A673 (cell line): ENCODE results near the gene TMPRSS11B.

ENCODE experiments used
- CTCF ChIP-seq: fragments of 300-800, 200-600 bp; sonication (generic); conservative IDR thresholded peaks from 2 replicates; pipeline ENCODE4 v1.5.1; 2017; ENCODE audit warnings: low read depth, mild to moderate bottlenecking, antibody characterized with exemption, low read length, moderate library complexity, mixed read lengths
- EZH2 ChIP-seq: fragments of 200-600 bp; sonication (generic); IDR thresholded peaks from 2 replicates; pipeline ENCODE4 v1.6.1; 2017; ENCODE audit warnings: borderline replicate concordance, low read depth, mild to moderate bottlenecking, mixed read lengths, antibody characterized with exemption, low read length; ENCODE audit not compliant: poor library complexity, severe bottlenecking

- TF ChIP-seq CTCF, result no peak
- no peak for TF ChIP-seq EZH2
Measured at GRCh38 chr4:68180849-68181526, 64.5 kb downstream of the TMPRSS11B start.
